ACC112 (cell line): ENCODE results near the gene HAUS8.
"Not testable (repeated sequence)": the region's sequence is repeated elsewhere in the genome, so short reads cannot be mapped to it uniquely, and the experiment has no call there.

Experiments
- H2AFZ ChIP-seq: fragments of 200-600 bp; sonication (generic); one replicate; pipeline ENCODE4 v1.6.0; 2017; ENCODE audit warnings: antibody characterized with exemption, low read length; ENCODE audit not compliant: unreplicated experiment
- H3K27ac ChIP-seq: fragments of 200-600 bp; sonication (generic); 2 replicates; pipeline ENCODE4 v1.5.1; 2014; ENCODE audit warnings: low read depth, mild to moderate bottlenecking, antibody characterized with exemption, low read length, moderate library complexity
- H3K27me3 ChIP-seq: fragments of 200-600 bp; sonication (generic); 2 replicates; pipeline ENCODE4 v1.6.1; 2014; ENCODE audit warnings: mild to moderate bottlenecking, antibody characterized with exemption, low read length, moderate library complexity, mixed read lengths; ENCODE audit not compliant: insufficient read depth
- H3K36me3 ChIP-seq: fragments of 200-600 bp; sonication (generic); 2 replicates; pipeline ENCODE4 v1.6.1; 2016; ENCODE audit warnings: mild to moderate bottlenecking, antibody characterized with exemption, low read length, moderate library complexity, mixed read lengths; ENCODE audit not compliant: insufficient read depth
- H3K4me1 ChIP-seq: fragments of 200-600 bp; sonication (generic); one replicate; pipeline ENCODE4 v1.6.1; 2016; ENCODE audit warnings: low read length, mixed read lengths; ENCODE audit not compliant: insufficient read depth, unreplicated experiment, control insufficient read depth
- H3K4me3 ChIP-seq: fragments of 200-600 bp; sonication (generic); 2 replicates; pipeline ENCODE4 v1.5.1; 2014; ENCODE audit warnings: mild to moderate bottlenecking, low read depth, low read length
- H3K79me2 ChIP-seq: fragments of 200-600 bp; sonication (generic); one replicate; pipeline ENCODE4 v1.6.0; 2016; ENCODE audit warnings: low read length; ENCODE audit not compliant: control insufficient read depth, unreplicated experiment, insufficient read depth

HAUS8 gene

GRCh38 chr19:17021328-17021727, 53.9 kb downstream of the HAUS8 start:
- Histone ChIP-seq H3K27ac (no peak overlapping the region), H2AFZ (no peak overlapping the region), H3K36me3 (no peaks in the 10 kb centered on the region), H3K4me3 (no peak overlapping the region), H3K79me2 (no peaks in the 10 kb centered on the region), H3K4me1 (peaks cover 12% of the 10 kb centered on the region), H3K27me3 (peaks cover 19% of the 10 kb centered on the region)

GRCh38 chr19:17020823-17021222, 54.4 kb downstream of the HAUS8 start:
- no peak overlapping the region for H3K27ac ChIP-seq
- H3K79me2 ChIP-seq: no peaks in the 10 kb centered on the region
- H2AFZ ChIP-seq: no peak overlapping the region
- peaks cover 12% of the 10 kb centered on the region for H3K4me1 ChIP-seq
- H3K36me3 ChIP-seq: no peaks in the 10 kb centered on the region
- H3K27me3 ChIP-seq: peaks cover 14% of the 10 kb centered on the region
- no peak overlapping the region for H3K4me3 ChIP-seq

- Histone ChIP-seq H3K4me3 (no peak overlapping the region), H3K36me3 (no peaks in the 10 kb centered on the region), H3K27ac (no peak overlapping the region), H2AFZ (no peak overlapping the region), H3K4me1 (peaks cover 12% of the 10 kb centered on the region), H3K27me3 (peaks cover 12% of the 10 kb centered on the region), H3K79me2 (no peaks in the 10 kb centered on the region)
Observed at GRCh38 chr19:17020385-17020784, 54.9 kb downstream of the HAUS8 start.

- not testable (repeated sequence) for H3K36me3 ChIP-seq, H3K4me1 ChIP-seq, H2AFZ ChIP-seq, H3K4me3 ChIP-seq, H3K79me2 ChIP-seq, H3K27me3 ChIP-seq, H3K27ac ChIP-seq
Observed at GRCh38 chr19:17014212-17014861, 60.9 kb downstream of the HAUS8 start.

GRCh38 chr19:17011485-17011884, 63.8 kb downstream of the HAUS8 start:
- Histone ChIP-seq H3K79me2 (no peaks in the 10 kb centered on the region), H3K4me3 (no peak overlapping the region), H2AFZ (no peak overlapping the region), H3K4me1 (no peaks in the 10 kb centered on the region), H3K27ac (no peak overlapping the region), H3K27me3 (peaks cover 4% of the 10 kb centered on the region), H3K36me3 (no peaks in the 10 kb centered on the region)

GRCh38 chr19:17006579-17006978, 68.7 kb downstream of the HAUS8 start:
- peaks cover 4% of the 10 kb centered on the region for H3K27me3 ChIP-seq
- H3K79me2 ChIP-seq: no peaks in the 10 kb centered on the region
- no peak overlapping the region for H3K27ac ChIP-seq
- no peaks in the 10 kb centered on the region for H3K36me3 ChIP-seq
- no peak overlapping the region for H3K4me3 ChIP-seq
- H3K4me1 ChIP-seq: no peaks in the 10 kb centered on the region
- no peak overlapping the region for H2AFZ ChIP-seq

- no peak overlapping the region for H3K27ac ChIP-seq
- H2AFZ ChIP-seq: no peak overlapping the region
- no peaks in the 10 kb centered on the region for H3K79me2 ChIP-seq
- no peaks in the 10 kb centered on the region for H3K36me3 ChIP-seq
- no peak overlapping the region for H3K4me3 ChIP-seq
- H3K27me3 ChIP-seq: peaks cover 4% of the 10 kb centered on the region
- H3K4me1 ChIP-seq: no peaks in the 10 kb centered on the region
Observed at GRCh38 chr19:17005000-17005399, 70.3 kb downstream of the HAUS8 start.

- H3K4me3 ChIP-seq: no peak overlapping the region
- H2AFZ ChIP-seq: no peak overlapping the region
- peaks cover 4% of the 10 kb centered on the region for H3K27me3 ChIP-seq
- no peaks in the 10 kb centered on the region for H3K36me3 ChIP-seq
- no peaks in the 10 kb centered on the region for H3K79me2 ChIP-seq
- no peaks in the 10 kb centered on the region for H3K4me1 ChIP-seq
- no peak overlapping the region for H3K27ac ChIP-seq
Observed at GRCh38 chr19:17004386-17004785, 70.9 kb downstream of the HAUS8 start.

- Histone ChIP-seq H3K27me3 (peaks cover 4% of the 10 kb centered on the region), H3K4me1 (no peaks in the 10 kb centered on the region), H3K27ac (no peak overlapping the region), H3K4me3 (no peak overlapping the region), H2AFZ (no peak overlapping the region), H3K36me3 (no peaks in the 10 kb centered on the region), H3K79me2 (no peaks in the 10 kb centered on the region)
Observed at GRCh38 chr19:17002455-17002854, 72.8 kb downstream of the HAUS8 start.

GRCh38 chr19:17001603-17002183, 73.6 kb downstream of the HAUS8 start:
- no peak overlapping the region for H2AFZ ChIP-seq
- H3K4me1 ChIP-seq: no peaks in the 10 kb centered on the region
- H3K4me3 ChIP-seq: no peak overlapping the region
- peaks cover 4% of the 10 kb centered on the region for H3K27me3 ChIP-seq
- no peaks in the 10 kb centered on the region for H3K79me2 ChIP-seq
- H3K27ac ChIP-seq: no peak overlapping the region
- H3K36me3 ChIP-seq: no peaks in the 10 kb centered on the region
